Measurements from ENCODE around the gene MORN4.

Gene MORN4

DNA sequence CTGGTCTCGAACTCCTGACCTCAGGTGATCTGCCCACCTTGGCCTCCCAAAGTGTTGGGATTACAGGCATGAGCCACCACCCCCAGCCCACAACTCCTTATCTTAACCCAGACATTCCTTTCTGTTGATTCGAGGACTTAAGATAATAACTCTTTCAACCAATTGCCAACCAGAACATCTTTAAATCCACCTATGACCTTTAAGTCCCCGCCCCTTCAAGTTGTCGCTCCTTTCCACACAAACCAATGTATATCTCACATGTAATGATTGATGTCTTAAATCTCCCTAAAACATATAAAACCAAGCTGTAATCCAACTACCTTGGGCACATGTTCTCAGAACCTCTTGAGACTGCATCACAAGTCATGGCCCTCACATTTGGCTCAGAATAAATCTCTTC is 68.5 kb downstream of the MORN4 start:
- no peak for DNase-seq
- H3K36me3 Mint-ChIP-seq (ENCODE audit: low read depth), result no peaks in the 10 kb centered on the region
- H3K4me3 Mint-ChIP-seq, result no peak overlapping the region
- H3K4me1 Mint-ChIP-seq (ENCODE audit: low read depth), result peaks cover 8% of the 10 kb centered on the region
- H3K27ac Mint-ChIP-seq, result no peak overlapping the region
- no peaks in the 10 kb centered on the region for H3K9me3 Mint-ChIP-seq
- no peaks in the 10 kb centered on the region for H3K27me3 Mint-ChIP-seq

Data from activated T-cell treated with anti-CD3 and anti-CD28 coated beads, Interleukin-2, amount 50 U/mL, for 24 hours (primary cell).